ENCODE measurements around the gene RPRD2. TPM values are rescaled to one million over a fixed set of nuclear protein-coding genes. Genes with fewer than 3 reads are reported as not detected.

The RPRD2 gene
- total and polyA plus RNA-seq, 4 donors, result 5.4 to 9.7 (median 8.0) TPM

- Histone ChIP-seq H3K27me3 (ENCODE audit: control insufficient read depth in 4 of 4, insufficient read depth in 4 of 4, low read length in 3 of 4) (no peaks in the 10 kb centered on the region), H3K4me3 (ENCODE audit: low read depth in 1 of 3, low read length in 3 of 3) (no peak overlapping the region), H3K27ac (ENCODE audit: low read depth in 1 of 2, low read length in 2 of 2) (no peak overlapping the region), H3K9ac (ENCODE audit: low read depth in 1 of 2, low read length in 2 of 2) (no peak overlapping the region), H3K4me1 (ENCODE audit: control insufficient read depth in 4 of 4, insufficient read depth in 4 of 4, low read length in 3 of 4) (no peaks in the 10 kb centered on the region), H3K36me3 (ENCODE audit: control insufficient read depth in 4 of 4, insufficient read depth in 3 of 4, low read depth in 1 of 4, low read length in 3 of 4) (peaks cover 0 to 6% (median 1%) of the 10 kb centered on the region in 4 donors), H3K9me3 (ENCODE audit: control insufficient read depth in 4 of 4, low read length in 3 of 4) (no peaks in the 10 kb centered on the region)
- 97% methylated on average over 5 of the region's 5 CpGs for WGBS
- no peak for DNase-seq (ENCODE audit: low spot score)
- TF ChIP-seq RXRA (IDR thresholded peaks at IDR 0.05), result no peak
Observed at GRCh38 chr1:150420560-150421265, 56.8 kb downstream of the RPRD2 start.

GRCh38 chr1:150422541-150422940 lies 58.6 kb downstream of the RPRD2 start:
- DNase-seq (ENCODE audit: low spot score), result no peak
- H3K4me3 ChIP-seq (ENCODE audit: low read depth in 1 of 3, low read length in 3 of 3), result no peak overlapping the region
- H3K27me3 ChIP-seq (ENCODE audit: control insufficient read depth in 4 of 4, insufficient read depth in 4 of 4, low read length in 3 of 4), result no peaks in the 10 kb centered on the region
- no peaks in the 10 kb centered on the region for H3K9me3 ChIP-seq (ENCODE audit: control insufficient read depth in 4 of 4, low read length in 3 of 4)
- H3K27ac ChIP-seq (ENCODE audit: low read depth in 1 of 2, low read length in 2 of 2), result no peak overlapping the region
- no peaks in the 10 kb centered on the region for H3K4me1 ChIP-seq (ENCODE audit: control insufficient read depth in 4 of 4, insufficient read depth in 4 of 4, low read length in 3 of 4)
- no peak for TF ChIP-seq MAX (IDR thresholded peaks at IDR 0.05)
- TF ChIP-seq GABPA (IDR thresholded peaks at IDR 0.05 in 1 of 2, conservative IDR thresholded peaks at IDR 0.05 in 1 of 2), result no peak
- no peak for TF ChIP-seq NR2F2 (IDR thresholded peaks at IDR 0.05)
- TF ChIP-seq RAD21 (IDR thresholded peaks at IDR 0.05), result no peak
- no peak for TF ChIP-seq EGR1 (IDR thresholded peaks at IDR 0.05; ENCODE audit: low read depth in 2 of 2)
- no peak for TF ChIP-seq SP1 (IDR thresholded peaks at IDR 0.05)
- no peak for TF ChIP-seq JUND (IDR thresholded peaks at IDR 0.05)
- TF ChIP-seq, protein P1, sequence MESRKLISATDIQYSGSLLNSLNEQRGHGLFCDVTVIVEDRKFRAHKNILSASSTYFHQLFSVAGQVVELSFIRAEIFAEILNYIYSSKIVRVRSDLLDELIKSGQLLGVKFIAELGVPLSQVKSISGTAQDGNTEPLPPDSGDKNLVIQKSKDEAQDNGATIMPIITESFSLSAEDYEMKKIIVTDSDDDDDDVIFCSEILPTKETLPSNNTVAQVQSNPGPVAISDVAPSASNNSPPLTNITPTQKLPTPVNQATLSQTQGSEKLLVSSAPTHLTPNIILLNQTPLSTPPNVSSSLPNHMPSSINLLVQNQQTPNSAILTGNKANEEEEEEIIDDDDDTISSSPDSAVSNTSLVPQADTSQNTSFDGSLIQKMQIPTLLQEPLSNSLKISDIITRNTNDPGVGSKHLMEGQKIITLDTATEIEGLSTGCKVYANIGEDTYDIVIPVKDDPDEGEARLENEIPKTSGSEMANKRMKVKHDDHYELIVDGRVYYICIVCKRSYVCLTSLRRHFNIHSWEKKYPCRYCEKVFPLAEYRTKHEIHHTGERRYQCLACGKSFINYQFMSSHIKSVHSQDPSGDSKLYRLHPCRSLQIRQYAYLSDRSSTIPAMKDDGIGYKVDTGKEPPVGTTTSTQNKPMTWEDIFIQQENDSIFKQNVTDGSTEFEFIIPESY (IDR thresholded peaks at IDR 0.05), result no peak
- no peak overlapping the region for H3K9ac ChIP-seq (ENCODE audit: low read depth in 1 of 2, low read length in 2 of 2)
- WGBS, result 98% methylated on average over 2 of the region's 2 CpGs
- H3K36me3 ChIP-seq (ENCODE audit: control insufficient read depth in 4 of 4, insufficient read depth in 3 of 4, low read depth in 1 of 4, low read length in 3 of 4), result peaks cover 0 to 6% (median 1%) of the 10 kb centered on the region in 4 donors

GRCh38 chr1:150429805-150430204 lies 65.9 kb downstream of the RPRD2 start:
- H3K4me1 ChIP-seq (ENCODE audit: control insufficient read depth in 4 of 4, insufficient read depth in 4 of 4, low read length in 3 of 4), result no peaks in the 10 kb centered on the region
- TF ChIP-seq RAD21 (IDR thresholded peaks at IDR 0.05) (peak; percentile 48 to 58), CTCF (IDR thresholded peaks at IDR 0.05; ENCODE audit: low read depth, low read length, missing input control) (peak; percentile 16)
- TF ChIP-seq, protein P2, sequence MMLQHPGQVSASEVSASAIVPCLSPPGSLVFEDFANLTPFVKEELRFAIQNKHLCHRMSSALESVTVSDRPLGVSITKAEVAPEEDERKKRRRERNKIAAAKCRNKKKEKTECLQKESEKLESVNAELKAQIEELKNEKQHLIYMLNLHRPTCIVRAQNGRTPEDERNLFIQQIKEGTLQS (IDR thresholded peaks at IDR 0.05), result no peak

More at GRCh38 chr1:150429805-150430204, 65.9 kb downstream of the RPRD2 start:
- DNase-seq (ENCODE audit: low spot score), result no peak
- no peaks in the 10 kb centered on the region for H3K27me3 ChIP-seq (ENCODE audit: control insufficient read depth in 4 of 4, insufficient read depth in 4 of 4, low read length in 3 of 4)
- 57% methylated on average over 3 of the region's 3 CpGs for WGBS
- H3K27ac ChIP-seq (ENCODE audit: low read depth in 1 of 2, low read length in 2 of 2), result no peak overlapping the region
- no peaks in the 10 kb centered on the region for H3K36me3 ChIP-seq (ENCODE audit: control insufficient read depth in 4 of 4, insufficient read depth in 3 of 4, low read depth in 1 of 4, low read length in 3 of 4)
- no peaks in the 10 kb centered on the region for H3K9me3 ChIP-seq (ENCODE audit: control insufficient read depth in 4 of 4, low read length in 3 of 4)
- H3K9ac ChIP-seq (ENCODE audit: low read depth in 1 of 2, low read length in 2 of 2), result no peak overlapping the region
- H3K4me3 ChIP-seq (ENCODE audit: low read depth in 1 of 3, low read length in 3 of 3), result no peak overlapping the region

Measured in liver (tissue), 9 donors.